ENCODE data around the gene PLEKHA7. TPM values are rescaled to one million over a fixed set of nuclear protein-coding genes. Genes with fewer than 3 reads are reported as not detected.

The PLEKHA7 gene
- total RNA-seq, 1 experiment from 2014 or later, result 18.4 TPM

GRCh38 chr11:17010851-17011420 lies 3.3 kb downstream of the PLEKHA7 start:
- ATAC-seq (no peak), DNase-seq (no peak)
- CTCF ChIA-PET, result no interaction called here
- Histone ChIP-seq H3K4me2 (ENCODE audit: low read length) (peak overlapping the region; percentile 92), H3K4me3 (ENCODE audit: low read length) (no peak overlapping the region; the same call in 1 of the 2 replicates), H3K9me3 (ENCODE audit: low read length) (no peaks in the 10 kb centered on the region), H3K79me2 (ENCODE audit: low read length) (peaks cover 47% of the 10 kb centered on the region), H3K9ac (ENCODE audit: low read length) (no peak overlapping the region), H3K27me3 (ENCODE audit: low read length) (no peaks in the 10 kb centered on the region), H4K20me1 (ENCODE audit: low read length) (no peaks in the 10 kb centered on the region), H3F3A (ENCODE audit: low read length, unreplicated experiment) (no peaks in the 10 kb centered on the region), H3K9me2 (replicated peaks; ENCODE audit: low read length) (no peaks in the 10 kb centered on the region), H3K27ac (ENCODE audit: low read length) (peak overlapping the region; percentile 17; the same call in 1 of the 2 replicates), H3K36me3 (ENCODE audit: low read depth, low read length) (peaks cover 4% of the 10 kb centered on the region; the same call in 1 of the 2 replicates), H3K4me1 (ENCODE audit: insufficient read depth, low read length) (peaks cover 29% of the 10 kb centered on the region), H2AFZ (ENCODE audit: low read length) (peak overlapping the region; percentile 46; the same call in 1 of the 2 replicates)
- no peak for TF ChIP-seq CTCF (conservative IDR thresholded peaks at IDR 0.05; ENCODE audit: low read depth, low read length)
- BruUV-seq (replicated peaks), result no TSS peak
- intact Hi-C loops (cut with micrococcal nuclease), result no loop called here
- POLR2A ChIA-PET (ENCODE audit: unreplicated experiment), result interaction anchor here (0.6 kb wide), 1 partner anchor 42 kb away, joined by 5 read pairs; no protein-coding TSS in a partner anchor

DNA sequence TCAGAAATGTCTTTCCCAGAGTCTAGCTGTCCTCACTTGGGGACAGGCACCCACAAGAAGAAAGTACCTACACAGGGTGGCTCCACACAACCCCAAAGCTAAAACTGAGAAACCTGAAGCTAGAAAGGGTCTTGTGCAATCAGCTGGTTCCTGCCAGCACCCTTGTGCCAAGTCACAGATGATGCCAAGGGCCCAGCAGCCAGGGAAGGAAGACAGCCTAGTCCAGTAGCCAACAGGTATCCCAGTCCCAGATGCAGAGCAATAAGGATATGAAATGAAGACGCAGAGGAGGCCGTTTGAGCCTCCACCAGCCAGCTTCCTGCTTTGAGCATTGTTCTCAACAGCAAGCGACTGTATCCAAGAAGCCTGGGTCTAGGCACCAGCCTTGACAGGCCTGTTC lies 6.1 kb downstream of the PLEKHA7 start:
- DNase-seq (no peak), ATAC-seq (no peak)
- ChIA-PET POLR2A (ENCODE audit: unreplicated experiment) (no interaction called here), CTCF (interaction anchor here (0.5 kb wide), 1 partner anchor 144 kb away, joined by 3 read pairs; no protein-coding TSS in a partner anchor)
- Histone ChIP-seq H3K4me1 (ENCODE audit: insufficient read depth, low read length) (peaks cover 41% of the 10 kb centered on the region), H3K79me2 (ENCODE audit: low read length) (peaks cover 55% of the 10 kb centered on the region), H3K9ac (ENCODE audit: low read length) (no peak overlapping the region), H3K9me2 (replicated peaks; ENCODE audit: low read length) (no peaks in the 10 kb centered on the region), H3F3A (ENCODE audit: low read length, unreplicated experiment) (no peaks in the 10 kb centered on the region), H3K27ac (ENCODE audit: low read length) (no peak overlapping the region), H3K27me3 (ENCODE audit: low read length) (no peaks in the 10 kb centered on the region), H3K4me3 (ENCODE audit: low read length) (no peak overlapping the region), H3K36me3 (ENCODE audit: low read depth, low read length) (peaks cover 6% of the 10 kb centered on the region; the same call in 1 of the 2 replicates), H3K9me3 (ENCODE audit: low read length) (no peaks in the 10 kb centered on the region), H4K20me1 (ENCODE audit: low read length) (no peaks in the 10 kb centered on the region), H3K4me2 (ENCODE audit: low read length) (no peak overlapping the region), H2AFZ (ENCODE audit: low read length) (no peak overlapping the region)
- TF ChIP-seq CTCF (conservative IDR thresholded peaks at IDR 0.05; ENCODE audit: low read depth, low read length), result no peak
- TF ChIP-seq EZH2phosphoT487 (IDR thresholded peaks at IDR 0.05; ENCODE audit: borderline replicate concordance, low read length), result no peak
- no peak for TF ChIP-seq EZH2 (IDR thresholded peaks at IDR 0.05; ENCODE audit: low read length, unreplicated experiment)
- BruUV-seq (replicated peaks), result no TSS peak
- intact Hi-C loops (cut with micrococcal nuclease), result no loop called here

DNA sequence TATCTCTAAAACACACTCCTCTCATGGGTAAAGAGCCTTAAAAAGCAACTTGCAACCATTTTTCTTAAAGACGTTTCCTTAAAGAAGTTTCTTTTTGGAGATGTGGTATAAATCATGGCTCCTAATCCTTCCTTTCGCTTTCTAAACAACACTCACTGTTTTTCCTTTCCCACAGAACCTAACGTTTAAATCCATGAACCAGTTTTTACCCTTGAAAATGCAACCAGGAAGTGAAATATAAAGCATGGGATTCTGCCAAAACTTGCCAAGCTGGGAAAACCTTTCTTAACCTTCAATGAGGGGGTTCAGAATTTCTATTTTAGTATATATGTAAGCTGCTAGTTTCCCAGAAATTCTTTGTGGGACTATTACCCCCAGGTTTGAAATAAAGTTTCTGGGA lies 8.6 kb downstream of the PLEKHA7 start:
- no TSS peak for BruUV-seq (replicated peaks)
- Histone ChIP-seq H3K27me3 (ENCODE audit: low read length) (no peaks in the 10 kb centered on the region), H3K4me2 (ENCODE audit: low read length) (no peak overlapping the region), H4K20me1 (ENCODE audit: low read length) (no peaks in the 10 kb centered on the region), H3K9me3 (ENCODE audit: low read length) (no peaks in the 10 kb centered on the region), H3K9me2 (replicated peaks; ENCODE audit: low read length) (no peaks in the 10 kb centered on the region), H2AFZ (ENCODE audit: low read length) (no peak overlapping the region), H3F3A (ENCODE audit: low read length, unreplicated experiment) (no peaks in the 10 kb centered on the region), H3K36me3 (ENCODE audit: low read depth, low read length) (peaks cover 6% of the 10 kb centered on the region; the same call in 1 of the 2 replicates), H3K27ac (ENCODE audit: low read length) (peak overlapping the region; percentile 64; the same call in 1 of the 2 replicates), H3K4me1 (ENCODE audit: insufficient read depth, low read length) (peaks cover 20% of the 10 kb centered on the region), H3K79me2 (ENCODE audit: low read length) (peaks cover 37% of the 10 kb centered on the region), H3K4me3 (ENCODE audit: low read length) (no peak overlapping the region), H3K9ac (ENCODE audit: low read length) (no peak overlapping the region)
- ChIA-PET CTCF (no interaction called here), POLR2A (ENCODE audit: unreplicated experiment) (no interaction called here)
- intact Hi-C loops (cut with micrococcal nuclease), result no loop called here
- TF ChIP-seq EZH2 (IDR thresholded peaks at IDR 0.05; ENCODE audit: low read length, unreplicated experiment) (no peak), CTCF (conservative IDR thresholded peaks at IDR 0.05; ENCODE audit: low read depth, low read length) (no peak), EZH2phosphoT487 (IDR thresholded peaks at IDR 0.05; ENCODE audit: borderline replicate concordance, low read length) (no peak)
- no peak for DNase-seq
- no peak for ATAC-seq

Data from PC-3 (cell line).